HG03432 (cell line): Measurements from ENCODE around the gene TIAM2.
"Not testable (repeated sequence)": the region's sequence is repeated elsewhere in the genome, so short reads cannot be mapped to it uniquely, and the experiment has no call there.

Experiments used
- ATAC-seq: cut with Tn5 transposase; IDR thresholded peaks from one replicate; pipeline ENCODE4 v1.9.1; 2021; ENCODE audit warnings: mild to moderate bottlenecking, moderate library complexity; ENCODE audit not compliant: unreplicated experiment

TIAM2 gene

DNA sequence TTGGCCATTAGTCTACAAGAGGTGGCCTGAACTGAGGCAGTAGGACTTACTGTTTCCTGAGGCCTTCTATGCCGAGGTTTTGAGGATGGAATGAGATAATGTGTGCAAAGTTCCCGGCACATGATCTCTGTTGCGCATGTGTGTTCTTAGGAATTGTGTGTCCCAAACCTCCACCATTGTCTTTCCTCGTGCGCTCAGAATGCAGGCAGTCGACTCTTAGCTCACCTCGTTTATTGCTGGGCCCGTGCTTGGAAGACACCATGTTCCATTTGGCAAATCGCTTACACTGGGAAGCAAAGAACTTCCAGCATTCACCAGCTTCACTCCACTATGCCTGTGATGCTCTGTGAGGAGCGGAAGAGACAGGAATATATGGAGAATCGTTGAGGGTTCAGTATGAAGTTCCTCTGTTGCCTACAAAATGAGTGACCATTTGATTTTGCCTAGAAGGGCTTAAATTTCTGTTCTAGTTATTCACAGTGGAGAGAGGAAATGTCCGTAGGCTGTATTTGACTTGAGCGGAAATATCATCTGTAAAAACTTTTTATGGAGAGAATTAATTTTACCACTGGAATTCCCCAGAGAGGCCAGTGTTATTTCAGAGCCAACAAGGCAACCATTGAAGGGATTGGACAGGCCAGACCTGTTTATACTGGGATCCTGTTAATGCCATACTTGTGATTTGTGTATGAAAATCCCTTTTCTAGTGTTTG lies 193.0 kb downstream of the TIAM2 start:
- ATAC-seq = no peak

DNA sequence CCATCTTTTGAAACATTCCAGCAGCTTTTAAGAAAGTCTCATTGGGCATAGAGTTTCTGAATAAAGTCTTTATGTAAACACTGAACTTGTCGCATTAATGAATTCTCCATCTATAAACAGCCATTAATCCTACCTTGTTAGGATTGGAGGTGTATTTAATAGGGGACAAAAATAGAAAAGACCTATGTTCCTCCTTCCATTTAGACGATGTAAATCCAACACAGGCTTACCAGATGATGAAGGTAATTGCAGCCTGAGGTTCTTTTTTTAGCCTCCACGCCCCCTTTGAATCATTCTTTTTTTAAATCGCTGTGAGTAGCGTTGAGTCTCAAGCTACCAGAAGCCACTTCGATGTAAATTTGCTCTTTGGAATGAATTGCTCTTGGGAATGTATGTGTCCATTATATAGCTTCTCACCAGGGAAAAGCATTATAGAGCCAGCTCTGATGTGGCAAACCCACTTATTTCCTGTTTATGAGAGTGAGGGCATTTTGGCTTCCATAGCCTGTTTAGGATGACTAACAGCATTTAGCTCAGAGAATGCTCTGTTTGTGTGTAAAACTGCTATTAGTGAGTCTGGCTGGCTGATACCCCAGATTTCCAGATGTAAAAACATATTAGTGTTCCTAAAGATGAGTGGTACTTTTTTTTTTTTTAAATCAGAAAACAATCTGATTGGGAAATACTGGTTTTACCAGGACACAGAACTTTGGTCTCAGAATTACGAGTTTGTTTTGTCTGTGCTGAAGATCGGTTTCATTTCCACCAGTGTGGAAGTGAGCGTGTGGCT lies 193.8 kb downstream of the TIAM2 start:
- ATAC-seq = no peak

DNA sequence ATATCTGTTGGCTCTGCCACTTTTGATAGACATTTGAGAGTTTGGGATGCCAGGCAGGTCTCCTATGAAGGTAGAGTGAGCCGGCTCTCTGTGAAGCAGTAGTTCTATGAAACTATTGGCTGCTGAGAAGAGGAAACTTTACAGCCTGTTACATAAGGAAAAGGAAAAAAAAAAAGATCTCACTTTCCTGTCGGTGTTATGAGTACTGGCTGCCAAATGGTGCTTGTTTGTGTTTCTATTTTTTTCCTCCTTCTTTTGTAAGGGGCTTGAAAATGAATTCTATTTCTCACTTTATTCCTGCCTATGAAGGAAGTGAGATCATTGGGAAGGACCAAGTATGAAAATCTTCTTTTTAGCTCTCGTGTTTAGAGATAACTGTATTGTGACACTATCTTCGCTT lies 195.6 kb downstream of the TIAM2 start:
- no peak for ATAC-seq

DNA sequence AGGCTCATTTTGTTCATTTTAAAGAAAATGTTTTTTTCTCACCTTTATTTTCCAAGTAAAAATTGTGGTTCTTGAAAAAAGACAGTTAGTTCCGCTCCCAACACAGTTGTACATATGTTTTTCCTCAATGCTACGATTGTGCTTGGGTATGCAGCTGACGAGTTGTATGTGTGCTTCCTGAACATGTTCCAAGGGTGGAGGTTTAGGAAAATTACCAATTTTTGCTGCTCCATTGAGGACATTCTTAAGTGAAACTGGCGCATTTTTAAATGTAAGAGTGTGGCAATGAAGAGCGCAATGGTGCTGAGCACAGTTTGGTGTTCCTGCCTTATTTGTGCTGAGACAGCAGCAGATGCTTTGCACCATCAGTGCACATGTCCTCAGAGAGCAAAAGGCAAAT lies 198.4 kb downstream of the TIAM2 start:
- ATAC-seq = no peak

DNA sequence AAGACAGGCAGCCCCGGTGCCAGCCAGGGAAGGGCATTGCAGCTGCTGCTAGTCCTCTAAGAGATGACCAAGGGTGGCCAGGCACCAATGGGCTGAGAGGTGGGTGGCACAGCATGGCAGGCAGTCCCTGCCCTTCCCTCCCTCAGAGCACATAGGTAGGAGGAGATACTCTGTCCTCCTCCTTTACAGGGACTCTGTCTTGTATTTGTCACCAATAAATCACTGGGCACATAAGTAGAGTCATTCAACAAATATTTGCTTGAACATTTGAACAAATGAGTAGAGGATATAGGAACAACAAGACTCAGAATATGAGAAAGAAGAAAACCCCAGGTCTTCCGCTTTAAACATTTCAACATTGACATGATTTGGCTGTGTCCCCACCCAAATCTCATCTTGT lies 199.3 kb downstream of the TIAM2 start:
- no peak for ATAC-seq

DNA sequence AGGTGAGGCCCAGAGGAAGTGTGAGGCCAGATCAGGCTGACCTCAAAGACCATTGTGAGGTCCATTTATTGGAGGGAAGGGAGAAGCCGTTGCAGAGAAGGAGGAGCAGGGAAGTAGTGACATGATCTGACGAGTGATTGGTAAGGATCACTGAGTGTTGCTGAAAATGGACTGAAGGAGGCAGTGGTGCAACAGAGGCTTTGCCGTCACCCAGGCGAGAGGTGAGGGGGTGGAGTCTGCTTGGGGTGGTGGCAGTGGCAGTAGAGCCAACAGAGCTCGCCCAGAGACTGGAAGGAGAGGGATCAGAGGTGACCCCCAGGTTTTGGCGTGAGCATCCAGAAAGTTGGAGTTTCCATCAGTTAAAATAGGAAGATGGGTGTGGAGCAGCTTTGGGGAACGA lies 200.8 kb downstream of the TIAM2 start:
- ATAC-seq = no peak

DNA sequence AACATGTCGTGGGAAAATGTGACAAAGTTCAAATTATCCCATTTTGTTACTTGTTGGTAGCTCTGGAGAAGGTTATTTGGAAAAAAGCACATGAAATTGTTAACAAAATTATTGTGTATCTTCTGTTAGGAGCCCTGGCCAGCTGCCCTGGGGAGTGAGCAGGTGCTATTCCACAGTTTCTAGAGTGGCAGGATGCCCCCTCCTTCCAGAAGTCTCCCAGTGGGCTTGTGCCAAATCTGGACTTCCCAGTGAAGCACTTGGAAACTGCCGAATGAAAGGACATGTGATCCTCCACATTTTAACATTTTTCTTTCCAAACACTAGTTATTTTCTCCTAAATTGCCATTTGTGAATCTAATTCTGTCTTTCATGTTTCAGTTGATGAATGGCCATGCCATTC lies 201.8 kb downstream of the TIAM2 start:
- ATAC-seq = no peak

DNA sequence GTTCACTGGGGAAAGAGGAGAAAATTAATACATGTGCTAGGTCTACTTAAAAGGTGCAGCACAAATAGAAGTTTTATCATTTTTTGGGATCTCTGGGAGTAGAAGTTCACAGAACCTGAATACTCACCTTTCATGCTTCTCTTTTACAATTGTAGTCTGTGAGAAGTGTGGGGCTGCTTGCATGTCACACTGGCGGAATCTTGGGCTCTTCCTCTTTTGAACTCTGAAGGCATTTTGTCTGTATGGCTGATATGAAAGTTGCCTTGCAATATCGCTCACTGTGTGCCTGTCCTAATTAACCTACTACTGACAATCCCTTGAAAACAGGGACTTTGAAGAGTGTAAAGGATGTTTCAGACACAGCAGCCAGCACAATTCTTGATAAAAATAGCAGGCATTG lies 202.8 kb downstream of the TIAM2 start:
- ATAC-seq = no peak

DNA sequence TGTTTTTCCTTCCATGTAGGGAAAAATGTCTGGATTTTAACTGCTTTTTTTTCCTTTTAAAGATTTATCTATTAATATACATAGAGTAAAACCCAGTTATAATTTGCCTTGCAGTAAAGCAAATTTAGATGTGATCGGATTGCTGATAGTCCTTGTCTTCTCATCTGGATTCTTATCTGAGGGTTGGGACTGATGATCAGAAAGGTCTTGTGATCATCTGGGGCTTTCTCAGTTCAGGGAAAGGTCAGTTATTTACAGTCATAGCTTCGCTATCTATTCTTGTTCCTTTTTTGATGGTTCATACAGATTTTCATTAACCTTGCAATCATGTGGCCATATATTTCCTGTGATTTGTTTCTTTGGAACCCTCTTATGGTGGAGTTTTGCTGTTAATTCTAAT lies 204.9 kb downstream of the TIAM2 start:
- ATAC-seq = peak; percentile 76

DNA sequence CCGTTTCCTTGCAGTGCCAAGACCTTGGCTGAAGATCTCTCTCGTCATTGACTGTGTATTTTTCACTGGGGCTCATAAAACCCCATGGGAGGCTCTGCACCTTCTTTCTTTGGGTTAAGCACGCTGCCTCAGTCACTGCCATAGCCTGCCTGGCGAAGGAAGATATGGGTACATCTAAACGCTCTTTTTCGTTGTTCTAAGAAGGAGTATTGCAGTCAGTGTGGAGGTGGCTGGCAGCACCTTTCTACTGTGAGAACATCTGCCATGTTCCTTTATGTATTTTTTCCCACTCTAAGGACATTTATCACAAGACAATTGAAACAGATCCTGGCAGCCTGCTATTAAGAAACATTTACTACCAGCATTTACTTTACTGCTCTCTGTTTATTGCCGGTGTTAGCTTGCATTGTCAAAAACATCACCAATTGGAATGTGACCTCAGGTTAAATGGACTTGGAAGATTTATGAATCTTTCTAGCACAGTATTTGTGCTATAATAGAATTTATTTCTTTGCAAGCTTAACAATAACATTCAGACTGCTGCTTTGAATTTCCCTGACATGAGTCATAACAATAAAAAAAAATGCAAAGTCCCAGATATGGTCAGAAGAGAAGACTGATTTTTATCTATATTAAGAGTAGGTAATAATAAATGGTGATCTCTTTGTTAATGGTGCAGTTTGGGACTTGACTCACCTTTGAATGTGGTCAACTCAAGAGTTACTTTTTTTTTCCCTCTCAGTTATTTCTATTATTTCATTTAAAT lies 206.5 kb downstream of the TIAM2 start:
- peak; percentile 67 for ATAC-seq

DNA sequence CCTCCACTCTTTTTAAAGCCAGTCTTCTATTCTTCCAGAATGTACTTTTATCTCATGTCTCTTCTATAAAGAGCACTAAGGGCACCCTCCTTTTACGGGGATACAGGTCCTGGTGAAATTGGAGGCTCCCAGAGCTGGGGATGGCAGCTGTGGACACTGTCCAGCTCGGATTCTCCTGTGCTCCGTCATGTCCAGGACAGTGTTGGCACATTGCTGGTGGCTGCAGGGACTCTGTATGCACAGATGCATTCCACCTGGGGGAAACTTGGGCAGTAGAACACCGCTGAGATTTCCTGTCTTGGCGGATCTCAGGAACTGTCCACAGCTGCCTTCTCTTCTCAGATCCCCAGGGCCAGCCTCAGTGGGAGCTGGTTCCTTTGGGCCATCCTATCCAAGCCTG lies 212.1 kb downstream of the TIAM2 start:
- ATAC-seq = no peak

DNA sequence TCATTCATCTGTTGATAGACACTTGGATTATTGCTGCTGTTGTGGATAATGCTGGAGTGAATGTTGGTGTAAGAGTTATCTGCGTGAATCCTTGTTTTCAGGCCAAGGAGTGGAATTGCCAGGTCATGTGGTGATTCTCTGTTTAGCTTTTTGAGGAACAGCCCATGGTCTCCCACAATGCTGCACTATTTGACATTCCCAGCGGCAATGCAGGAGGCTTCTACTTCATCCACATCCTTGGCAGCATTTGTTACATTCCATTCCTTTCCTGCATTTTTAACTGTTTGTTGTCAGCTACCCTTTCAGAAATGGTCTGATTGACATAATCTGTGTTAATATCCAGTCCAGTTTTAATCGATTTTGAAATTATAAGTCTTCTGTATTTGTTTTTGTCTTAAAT lies 217.0 kb downstream of the TIAM2 start:
- no peak for ATAC-seq

DNA sequence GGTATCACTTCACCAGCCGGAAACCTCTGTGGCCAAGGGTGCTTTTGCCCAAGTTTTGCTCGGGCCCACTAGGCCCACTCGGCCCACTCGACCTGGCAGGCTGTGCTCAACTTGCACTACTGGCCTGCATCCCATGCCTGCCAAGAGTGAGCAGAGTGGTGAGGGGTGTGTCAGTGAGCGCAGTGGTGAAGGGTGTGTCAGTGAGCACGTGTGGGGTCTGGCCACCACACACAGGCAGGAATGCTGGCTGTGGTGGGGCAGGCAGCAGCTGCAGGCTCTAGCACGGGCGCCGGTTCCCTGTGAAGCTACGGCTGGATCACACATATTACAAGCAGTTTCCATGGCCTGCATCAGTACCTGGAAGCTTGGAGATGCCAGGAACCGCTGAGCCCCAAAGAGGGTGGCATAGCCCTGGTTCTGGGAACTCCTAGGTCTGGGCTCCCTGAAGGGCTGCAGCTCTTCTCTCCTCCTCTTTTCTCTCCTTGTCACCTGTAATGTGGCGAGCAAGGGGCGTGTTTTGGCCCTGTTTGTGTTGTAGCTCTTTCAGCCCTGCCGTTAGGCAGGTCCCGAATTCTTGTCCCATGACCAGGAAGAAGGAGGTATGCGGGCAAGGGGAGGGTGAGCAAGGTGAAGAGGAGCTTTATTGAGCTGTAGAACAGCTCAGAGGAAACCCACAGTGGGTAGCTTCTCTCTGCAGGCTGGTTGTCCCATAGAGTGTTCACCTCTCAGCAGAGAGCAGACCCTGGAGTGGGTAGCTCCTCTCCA lies 217.7 kb downstream of the TIAM2 start:
- no peak for ATAC-seq

DNA sequence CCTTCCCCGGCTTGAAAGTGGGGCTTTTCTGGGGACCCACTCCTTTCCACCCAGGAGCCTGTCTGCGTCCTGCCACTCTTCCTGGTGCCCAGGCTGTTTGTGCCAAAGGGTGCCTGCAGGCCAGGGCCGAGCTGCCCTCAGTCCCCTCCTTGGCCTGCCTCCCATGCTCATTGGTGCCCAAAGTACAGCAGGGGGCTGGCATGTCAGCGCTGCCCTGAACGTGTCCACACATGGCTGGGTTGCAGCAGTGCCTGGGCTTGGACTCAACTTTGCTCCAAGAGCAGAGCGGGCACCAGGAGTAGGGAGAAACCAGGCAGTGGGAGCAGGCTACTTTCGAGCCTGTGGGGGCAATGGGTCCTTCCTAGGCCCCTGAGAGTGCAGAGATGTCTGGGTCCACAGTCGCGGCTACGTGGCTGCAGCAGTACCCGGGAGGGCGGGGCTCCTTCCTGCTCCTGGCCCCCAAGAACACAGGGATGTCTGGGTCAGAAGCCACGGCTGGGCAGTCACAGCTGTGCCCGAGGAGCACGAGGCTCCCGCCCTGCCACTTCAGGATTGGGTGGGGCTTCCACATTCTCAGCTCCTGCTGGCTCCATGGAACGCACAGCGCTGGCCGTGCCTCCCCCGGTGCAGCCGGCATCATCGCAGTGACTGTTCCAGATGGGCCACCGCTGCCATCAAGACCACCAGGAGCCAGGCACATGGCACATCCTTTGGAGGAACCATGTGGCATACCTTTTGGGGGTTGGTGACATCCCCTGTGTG lies 218.7 kb downstream of the TIAM2 start:
- no peak for ATAC-seq

DNA sequence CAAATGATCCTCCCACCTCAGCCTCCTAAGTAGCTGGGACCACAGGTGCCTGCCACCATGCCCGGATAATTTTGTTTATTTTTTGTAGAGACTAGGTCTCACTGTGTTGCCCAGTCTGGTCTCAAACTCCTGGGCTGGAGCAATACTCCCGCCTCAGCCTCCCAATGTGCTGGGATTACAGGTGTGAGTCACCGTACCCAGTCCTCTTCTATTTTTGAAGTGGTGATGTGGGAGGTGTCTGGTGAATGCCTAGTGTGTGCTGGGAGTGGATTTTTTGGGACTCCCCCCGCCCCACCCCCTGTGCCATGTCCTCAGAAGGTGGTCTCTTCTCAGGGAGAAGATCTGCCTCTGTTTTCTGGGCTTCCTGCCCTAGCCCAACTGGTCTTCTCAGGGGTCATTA lies 220.8 kb downstream of the TIAM2 start:
- no peak for ATAC-seq

DNA sequence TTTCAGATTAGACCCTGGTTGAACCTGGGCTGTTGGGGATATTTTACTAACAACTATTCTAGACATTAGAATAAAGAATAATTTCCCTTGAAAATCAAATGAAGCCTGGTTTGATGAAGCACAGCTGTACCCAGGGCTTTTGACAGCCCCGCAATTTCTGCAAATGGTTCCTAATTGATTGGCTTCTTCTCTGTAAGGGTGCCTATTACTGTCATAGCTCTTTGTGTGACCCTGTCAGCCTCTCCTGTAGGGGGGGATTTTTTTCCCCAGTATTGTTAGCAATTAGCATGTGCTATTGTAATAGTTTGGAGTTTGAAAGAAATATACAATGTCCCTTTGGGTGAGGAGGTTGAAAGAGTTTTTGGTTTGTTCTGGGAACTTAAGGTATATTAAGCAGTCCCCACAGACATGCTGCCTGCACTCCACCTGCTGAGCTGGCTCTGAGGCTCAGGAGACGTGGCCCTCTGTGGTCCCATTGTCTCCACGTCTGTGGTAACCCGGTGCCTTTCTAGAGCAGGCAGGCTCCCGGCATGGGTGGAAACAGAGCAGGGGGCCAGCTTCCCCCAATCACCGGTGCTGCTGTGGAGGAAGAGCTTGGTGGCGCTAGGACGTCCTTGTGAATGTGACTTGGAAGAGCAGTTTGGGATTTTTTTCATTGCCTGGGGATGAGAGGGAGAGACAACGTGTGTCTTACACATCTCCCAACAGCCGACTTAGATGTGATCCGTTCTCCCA lies 221.4 kb downstream of the TIAM2 start:
- no peak for ATAC-seq

DNA sequence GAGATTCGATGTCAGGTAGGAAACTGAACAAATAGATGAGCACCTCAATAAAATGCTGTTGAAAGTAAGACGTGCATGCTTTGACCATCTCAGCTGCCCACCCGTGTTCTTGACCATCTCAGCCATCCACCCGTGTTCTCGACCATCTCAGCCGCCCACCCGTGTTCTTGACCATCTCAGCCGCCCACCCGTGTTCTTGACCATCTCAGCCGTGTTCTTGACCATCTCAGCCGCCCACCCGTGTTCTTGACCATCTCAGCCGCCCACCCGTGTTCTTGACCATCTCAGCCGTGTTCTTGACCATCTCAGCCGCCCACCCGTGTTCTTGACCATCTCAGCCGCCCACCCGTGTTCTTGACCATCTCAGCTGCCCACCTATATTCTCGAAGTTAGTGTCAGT lies 223.6 kb downstream of the TIAM2 start:
- ATAC-seq = not testable (repeated sequence)

DNA sequence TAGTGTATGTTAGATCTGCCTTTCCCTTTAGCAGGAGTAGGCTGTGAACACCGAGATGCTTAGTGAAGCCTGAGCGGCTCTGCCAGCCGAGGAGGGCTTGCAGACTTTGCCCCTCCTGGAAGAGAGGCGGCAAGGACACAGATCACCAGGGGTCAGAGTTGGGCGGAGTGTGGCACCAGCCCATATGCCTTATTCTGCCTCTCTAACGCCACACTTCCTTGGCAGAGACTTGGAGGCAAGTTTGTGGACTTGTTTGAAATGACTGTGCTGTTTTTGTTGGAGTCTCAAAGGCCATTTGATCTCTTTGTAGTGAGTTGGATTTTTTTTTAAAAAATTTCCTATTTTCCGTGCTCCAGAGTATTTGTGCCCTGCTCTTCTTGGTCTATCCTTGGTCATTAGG lies 224.2 kb downstream of the TIAM2 start:
- ATAC-seq = no peak

DNA sequence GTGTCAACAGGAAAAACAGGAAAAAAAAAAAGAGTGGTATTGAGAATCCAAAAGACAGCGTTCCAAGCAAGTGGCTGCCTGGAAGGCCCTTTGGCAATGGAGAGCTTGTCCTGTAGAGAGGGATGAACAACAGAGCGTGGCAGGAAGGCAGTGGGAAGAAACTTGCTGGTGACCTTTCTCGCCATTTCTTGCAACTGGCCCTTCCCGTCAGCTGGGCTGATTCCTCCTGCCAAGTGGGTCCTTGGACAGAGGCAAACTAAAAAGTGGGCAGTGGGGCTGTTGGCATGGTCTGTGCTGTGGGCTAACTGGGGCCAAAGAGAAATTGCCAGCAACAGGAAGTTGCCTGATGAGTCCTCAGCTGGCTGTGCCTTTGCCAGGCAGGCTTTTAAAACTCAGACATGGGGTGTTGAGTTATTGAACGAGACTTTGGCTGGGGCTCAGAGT lies 224.8 kb downstream of the TIAM2 start:
- ATAC-seq = no peak

DNA sequence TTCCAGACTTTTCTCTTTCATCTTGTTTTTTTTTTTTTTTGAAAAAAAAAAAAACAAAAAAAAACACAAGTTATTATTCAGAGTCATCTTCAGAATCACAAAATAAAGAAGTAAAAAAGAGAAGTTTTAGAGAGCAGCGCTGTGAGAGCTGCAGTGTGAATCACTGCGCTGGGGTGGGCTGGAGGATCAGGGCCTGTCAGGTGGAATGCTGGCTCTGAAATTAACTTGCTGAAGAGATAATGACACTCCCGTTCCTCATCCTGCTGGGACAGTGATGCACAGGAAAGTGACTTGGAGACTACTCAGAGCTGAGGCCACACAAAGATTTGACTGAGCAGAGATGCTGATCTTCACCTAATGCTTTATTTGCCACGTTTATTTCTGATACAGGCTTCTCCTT lies 226.0 kb downstream of the TIAM2 start:
- no peak for ATAC-seq
